Fibroblast of mammary gland (primary cell): Measurements from ENCODE around the gene RFC1.

Experiments
- DNase-seq: peaks from one replicate; pipeline ENCODE4 v3.0.0-alpha.2; 2010; ENCODE audit warnings: low read depth
- H3K4me3 ChIP-seq: 2 replicates; pipeline ENCODE4 v1.5.1; 2011; ENCODE audit warnings: low read depth, mild to moderate bottlenecking, low read length, moderate library complexity; ENCODE audit not compliant: control insufficient read depth
- CTCF ChIP-seq: conservative IDR thresholded peaks from 2 replicates; pipeline ENCODE4 v1.5.1; 2011; ENCODE audit warnings: low read depth, low read length, inconsistent platforms; ENCODE audit not compliant: control insufficient read depth, insufficient read depth

RFC1 gene

GRCh38 chr4:39291686-39292085 is 74.5 kb downstream of the RFC1 start:
- TF ChIP-seq CTCF: no peak

DNA sequence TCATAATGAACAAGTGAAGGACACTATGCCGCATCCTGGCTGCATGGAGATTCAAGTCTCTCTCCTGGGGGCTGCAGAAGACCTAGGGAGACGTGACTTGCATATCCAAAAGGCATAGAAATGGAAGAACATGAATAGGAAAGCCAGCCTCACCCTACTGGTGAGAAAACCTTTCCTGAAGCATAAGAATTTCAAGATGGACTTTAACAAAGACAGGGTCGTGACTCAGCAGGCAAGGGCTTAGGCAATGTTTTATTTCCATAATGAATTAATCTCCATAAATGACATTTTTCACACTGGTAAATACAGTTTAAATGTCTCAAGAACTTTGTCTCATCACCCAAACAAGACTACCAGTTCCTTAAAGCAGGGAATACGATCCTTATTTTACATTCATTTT is 78.9 kb downstream of the RFC1 start:
- no peak for TF ChIP-seq CTCF
- DNase-seq: no peak
- H3K4me3 ChIP-seq: no peak overlapping the region

More at GRCh38 chr4:39291686-39292085, 74.5 kb downstream of the RFC1 start:
- no peak overlapping the region for H3K4me3 ChIP-seq
- no peak for DNase-seq

DNA sequence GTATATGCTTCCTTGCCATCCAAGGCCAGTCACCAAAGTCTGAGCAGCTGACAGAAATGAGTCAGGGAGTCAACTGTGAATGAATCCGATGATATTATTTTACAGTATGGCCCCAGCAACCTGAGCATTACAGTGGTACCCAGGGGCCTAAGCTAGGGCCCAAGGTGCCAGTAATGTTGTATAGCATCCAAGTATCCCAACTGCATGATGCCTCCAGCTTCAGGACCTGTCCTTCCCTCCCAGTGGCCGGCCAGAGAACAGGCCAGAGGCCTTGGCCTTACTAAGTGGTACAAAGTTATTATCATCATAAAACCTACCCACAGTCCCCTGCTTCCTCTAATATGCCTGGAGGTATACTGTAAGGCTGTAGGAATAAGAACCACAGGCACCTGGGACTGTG is 79.9 kb downstream of the RFC1 start:
- TF ChIP-seq CTCF: no peak
- H3K4me3 ChIP-seq: no peak overlapping the region
- no peak for DNase-seq

DNA sequence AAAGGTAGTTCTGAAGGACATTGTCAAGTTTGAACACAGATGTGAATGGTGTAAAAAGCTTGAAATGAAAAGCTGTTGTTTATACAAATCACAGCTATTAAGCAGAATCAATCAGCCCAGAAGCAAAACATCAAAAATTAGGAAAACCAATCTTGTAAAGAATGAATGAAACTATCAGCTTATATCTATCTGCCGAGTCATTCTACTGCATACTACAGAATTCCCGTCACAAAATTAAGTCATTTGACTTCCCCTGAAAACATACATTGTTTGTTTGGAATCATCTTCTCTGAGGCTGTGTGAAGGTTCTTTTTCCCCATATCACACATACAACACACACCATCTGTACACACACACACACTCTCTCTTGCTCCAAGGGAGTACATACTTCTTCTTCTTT is 80.3 kb downstream of the RFC1 start:
- TF ChIP-seq CTCF: no peak
- no peak for DNase-seq
- H3K4me3 ChIP-seq: no peak overlapping the region

GRCh38 chr4:39285111-39285795 is 80.9 kb downstream of the RFC1 start:
- H3K4me3 ChIP-seq: no peak overlapping the region
- TF ChIP-seq CTCF: no peak
- no peak for DNase-seq

DNA sequence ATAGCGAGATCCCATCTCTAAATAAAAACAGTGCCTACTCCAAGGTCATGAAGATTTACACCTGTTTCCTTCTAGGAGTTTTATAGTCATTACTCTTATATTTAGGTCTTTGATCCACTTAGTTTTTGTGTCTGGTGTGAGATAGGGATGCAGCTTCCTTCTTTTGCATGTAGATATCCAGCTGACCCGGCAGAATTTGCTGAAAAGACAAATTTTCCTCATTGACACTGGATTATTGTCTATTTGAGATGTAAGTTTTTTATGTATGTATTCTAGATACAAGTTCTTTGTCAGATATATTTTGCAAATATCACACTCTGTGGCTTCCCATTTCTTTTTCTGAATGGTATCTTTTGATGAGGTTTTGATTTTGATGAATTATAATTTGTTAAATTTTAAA is 85.4 kb downstream of the RFC1 start:
- no peak for DNase-seq
- no peak for TF ChIP-seq CTCF
- H3K4me3 ChIP-seq: no peak overlapping the region

- no peak for TF ChIP-seq CTCF
- no peak overlapping the region for H3K4me3 ChIP-seq
- DNase-seq: no peak
These were observed 86.7 kb downstream of the RFC1 start for GRCh38 chr4:39279416-39279815.
